Activated CD8-positive, alpha-beta T cell treated with anti-CD3 and anti-CD28 coated beads for 36 hours (primary cell): ENCODE data around the gene ILF2. TPM values are rescaled to one million over a fixed set of nuclear protein-coding genes. Genes with fewer than 3 reads are reported as not detected.

Experiments
- ATAC-seq: fragments of 200-7000 bp; cut with Tn5 transposase; one replicate; pipeline ENCODE4 v1.10.0; 2021; ENCODE audit warnings: mild to moderate bottlenecking, moderate library complexity
- CTCF ChIA-PET: fragments of 350-600 bp; sonication (Branson Sonifier 250); formaldehyde crosslinking; loops from one replicate; lab custom pipeline; 2021; ENCODE audit warnings: antibody characterized with exemption; lab: Charles Lee
- POLR2A ChIA-PET: fragments of 350-600 bp; sonication (Branson Sonifier 250); formaldehyde crosslinking; loops from one replicate; lab custom pipeline; 2021; ENCODE audit warnings: antibody characterized with exemption; lab: Charles Lee
- DNase-seq: peaks from one replicate; pipeline ENCODE4 v3.0.0-alpha.2; 2020
- H3K27ac Mint-ChIP-seq: one replicate; pipeline ENCODE4 v1.8.0; 2021; ENCODE audit warnings: mild to moderate bottlenecking, mixed read lengths
- H3K27me3 Mint-ChIP-seq: one replicate; pipeline ENCODE4 v1.8.0; 2021; ENCODE audit warnings: mixed read lengths
- H3K36me3 Mint-ChIP-seq: one replicate; pipeline ENCODE4 v1.8.0; 2021; ENCODE audit warnings: low read depth, mixed read lengths
- H3K4me1 Mint-ChIP-seq: one replicate; pipeline ENCODE4 v1.8.0; 2021; ENCODE audit warnings: low read depth, mixed read lengths
- H3K4me3 Mint-ChIP-seq: one replicate; pipeline ENCODE4 v1.8.0; 2021; ENCODE audit warnings: mild to moderate bottlenecking, moderate library complexity, mixed read lengths
- H3K9me3 Mint-ChIP-seq: one replicate; pipeline ENCODE4 v1.8.0; 2021; ENCODE audit warnings: mixed read lengths
- CTCF ChIP-seq: fragments of 200-600 bp; IDR thresholded peaks from one replicate; pipeline ENCODE4 v1.8.0; 2022; ENCODE audit warnings: antibody characterized with exemption, mild to moderate bottlenecking
- intact Hi-C: fragments of 100-400 bp; cut with micrococcal nuclease; formaldehyde crosslinking; loops from one replicate; pipeline ENCODE4 v1.10.0; 2022
- total RNA-seq, 2 experiments: library from RNA; stranded (reverse); gene quantifications; one replicate each; pipeline ENCODE4 v1.2.3, GENCODE V29; 2021

Gene ILF2
- total RNA-seq, 2 experiments from 2014 or later: 328 to 333 TPM

- ATAC-seq: peak; percentile 95
- no peak for TF ChIP-seq CTCF
- Mint-ChIP-seq H3K36me3 (peaks cover 25% of the 10 kb centered on the region), H3K27ac (peak within 1 kb of the TSS; percentile 96), H3K4me3 (peak within 1 kb of the TSS; percentile 98), H3K4me1 (peaks cover 12% of the 10 kb centered on the region), H3K9me3 (no peaks in the 10 kb centered on the region), H3K27me3 (no peaks in the 10 kb centered on the region)
- intact Hi-C loops: no loop called here
- peak; percentile 96 for DNase-seq
- ChIA-PET POLR2A (interaction anchor here (0.8 to 5.6 kb wide), 6 partner anchors 9 to 126 kb away, joined by 3 to 44 read pairs (median 10); partner anchors contain the start of genes CHTOP and ILF2), CTCF (interaction anchor here (0.8 to 2.1 kb wide), 7 partner anchors 10 to 148 kb away, joined by 3 to 8 read pairs (median 3); partner anchors contain the start of gene CHTOP)
These were observed 12.2 kb downstream of the ILF2 start, which contains the start of gene SNAPIN for GRCh38 chr1:153658400-153659174. SNAPIN (plus strand) TSS chr1:153658703; CDS start chr1:153658744, 41 bp downstream.

DNA sequence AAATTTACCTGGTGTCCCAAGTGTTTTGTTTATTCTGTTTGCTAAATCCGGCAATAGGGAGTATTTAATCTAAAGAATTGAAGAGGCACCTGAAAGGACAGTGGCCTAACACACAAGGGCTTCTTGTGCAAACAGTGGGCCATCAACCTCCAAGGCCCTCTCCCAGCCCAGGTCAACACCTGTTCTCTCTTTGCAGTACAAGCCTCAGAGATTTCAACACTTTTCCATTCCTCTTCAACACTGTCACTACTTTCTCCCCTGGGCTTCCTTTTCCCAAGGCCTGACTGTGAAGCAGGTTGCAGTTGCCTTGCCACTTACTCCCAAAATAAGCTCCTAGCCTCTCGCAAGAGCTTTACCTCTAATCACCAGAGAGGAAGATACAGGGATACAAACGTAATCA lies 15.5 kb downstream of the ILF2 start:
- intact Hi-C loops: no loop called here
- Mint-ChIP-seq H3K27ac (no peak overlapping the region), H3K9me3 (no peaks in the 10 kb centered on the region), H3K4me1 (peaks cover 10% of the 10 kb centered on the region), H3K36me3 (no peaks in the 10 kb centered on the region), H3K4me3 (no peak overlapping the region), H3K27me3 (no peaks in the 10 kb centered on the region)
- ChIA-PET POLR2A (interaction anchor here (1.7 kb wide), 1 partner anchor 21 kb away, joined by 4 read pairs; the partner anchor contains the start of gene CHTOP), CTCF (interaction anchor here (0.6 to 0.8 kb wide), 2 partner anchors 11 to 94 kb away, joined by 3 read pairs; no protein-coding TSS in a partner anchor)
- no peak for ATAC-seq
- DNase-seq: no peak
- TF ChIP-seq CTCF: no peak

DNA sequence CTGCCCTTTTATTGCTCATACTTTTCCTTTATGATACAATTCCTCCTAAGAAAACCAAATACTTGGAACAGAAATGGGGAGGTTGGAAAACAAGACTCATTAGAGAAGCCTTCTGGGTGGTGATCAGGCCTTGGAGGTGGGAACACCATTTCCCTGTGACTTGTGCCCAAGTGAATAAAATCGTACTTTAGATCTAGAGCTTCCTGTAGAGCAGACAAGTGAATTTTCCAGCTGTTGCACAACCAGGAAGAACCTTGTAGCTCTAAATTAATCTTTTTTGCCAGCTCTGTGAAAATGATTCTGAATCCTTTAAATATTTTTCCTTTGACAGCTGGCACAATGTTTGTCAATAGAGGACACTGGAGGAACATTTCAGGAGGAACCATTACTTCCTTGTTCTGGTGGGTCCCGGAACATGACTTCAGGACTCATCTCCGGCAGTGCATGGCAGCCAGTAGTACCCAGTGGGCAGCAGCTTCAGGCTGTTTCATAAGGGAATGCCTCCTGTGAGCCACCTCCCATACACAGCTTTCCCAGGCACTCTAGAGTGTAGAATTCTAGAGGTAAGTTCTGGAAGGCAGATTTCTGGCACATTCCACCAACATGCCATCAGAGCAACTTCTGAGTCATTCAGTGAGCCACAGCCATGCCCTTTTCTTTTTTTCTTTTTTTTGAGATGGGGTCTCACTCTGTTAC lies 17.8 kb downstream of the ILF2 start:
- Mint-ChIP-seq H3K27me3 (no peaks in the 10 kb centered on the region), H3K36me3 (peaks cover 3% of the 10 kb centered on the region), H3K4me3 (no peak overlapping the region), H3K27ac (no peak overlapping the region), H3K4me1 (peaks cover 19% of the 10 kb centered on the region), H3K9me3 (no peaks in the 10 kb centered on the region)
- DNase-seq (no peak), ATAC-seq (no peak)
- no peak for TF ChIP-seq CTCF
- ChIA-PET CTCF (interaction anchor here (1.1 to 1.2 kb wide), 2 partner anchors 13 to 15 kb away, joined by 3 to 4 read pairs; no protein-coding TSS in a partner anchor), POLR2A (interaction anchor here (0.6 to 7.7 kb wide), 6 partner anchors 9 to 513 kb away, joined by 3 to 72 read pairs (median 4); no protein-coding TSS in a partner anchor)
- intact Hi-C loops: no loop called here

DNA sequence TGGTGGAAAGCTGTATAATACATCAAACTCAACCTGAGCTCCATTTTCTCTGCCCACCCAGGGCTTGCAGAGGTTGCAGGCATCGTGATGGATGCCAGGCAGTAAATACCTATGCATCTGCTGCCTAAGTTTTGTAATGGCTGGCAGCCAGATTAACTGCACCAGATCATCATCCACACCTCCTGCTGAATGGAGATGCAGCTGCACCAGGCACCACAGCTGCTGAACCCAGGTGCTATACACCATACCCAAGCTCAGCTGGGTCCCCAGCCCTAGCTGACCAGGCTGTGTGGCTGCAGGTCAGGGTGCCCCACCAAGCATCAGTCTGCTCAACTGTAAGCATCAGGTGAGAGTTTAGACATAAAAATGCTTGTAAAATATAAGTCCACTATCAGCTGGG lies 19.0 kb downstream of the ILF2 start:
- TF ChIP-seq CTCF: no peak
- H3K27ac Mint-ChIP-seq: no peak overlapping the region
- ChIA-PET CTCF (interaction anchor here (1.0 to 1.2 kb wide), 6 partner anchors 12 to 141 kb away, joined by 3 to 8 read pairs (median 3); no protein-coding TSS in a partner anchor), POLR2A (interaction anchor here (1.0 to 7.7 kb wide), 4 partner anchors 8 to 18 kb away, joined by 4 to 72 read pairs (median 9); partner anchors contain the start of gene CHTOP)
- peaks cover 12% of the 10 kb centered on the region for H3K36me3 Mint-ChIP-seq
- DNase-seq (no peak), ATAC-seq (no peak)
- H3K4me3 Mint-ChIP-seq: no peak overlapping the region
- no peaks in the 10 kb centered on the region for H3K27me3 Mint-ChIP-seq
- no peaks in the 10 kb centered on the region for H3K9me3 Mint-ChIP-seq
- H3K4me1 Mint-ChIP-seq: peaks cover 28% of the 10 kb centered on the region
- intact Hi-C loops: no loop called here
